NCI-H2227 (cell line): Measurements from ENCODE around the gene FEM1C.

ENCODE experiments used
- DNase-seq: peaks from one replicate; lab custom pipeline; 2025; ENCODE audit not compliant: unreplicated experiment; lab: John Stamatoyannopoulos, UW

FEM1C gene, protein sequence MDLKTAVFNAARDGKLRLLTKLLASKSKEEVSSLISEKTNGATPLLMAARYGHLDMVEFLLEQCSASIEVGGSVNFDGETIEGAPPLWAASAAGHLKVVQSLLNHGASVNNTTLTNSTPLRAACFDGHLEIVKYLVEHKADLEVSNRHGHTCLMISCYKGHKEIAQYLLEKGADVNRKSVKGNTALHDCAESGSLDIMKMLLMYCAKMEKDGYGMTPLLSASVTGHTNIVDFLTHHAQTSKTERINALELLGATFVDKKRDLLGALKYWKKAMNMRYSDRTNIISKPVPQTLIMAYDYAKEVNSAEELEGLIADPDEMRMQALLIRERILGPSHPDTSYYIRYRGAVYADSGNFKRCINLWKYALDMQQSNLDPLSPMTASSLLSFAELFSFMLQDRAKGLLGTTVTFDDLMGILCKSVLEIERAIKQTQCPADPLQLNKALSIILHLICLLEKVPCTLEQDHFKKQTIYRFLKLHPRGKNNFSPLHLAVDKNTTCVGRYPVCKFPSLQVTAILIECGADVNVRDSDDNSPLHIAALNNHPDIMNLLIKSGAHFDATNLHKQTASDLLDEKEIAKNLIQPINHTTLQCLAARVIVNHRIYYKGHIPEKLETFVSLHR

DNA sequence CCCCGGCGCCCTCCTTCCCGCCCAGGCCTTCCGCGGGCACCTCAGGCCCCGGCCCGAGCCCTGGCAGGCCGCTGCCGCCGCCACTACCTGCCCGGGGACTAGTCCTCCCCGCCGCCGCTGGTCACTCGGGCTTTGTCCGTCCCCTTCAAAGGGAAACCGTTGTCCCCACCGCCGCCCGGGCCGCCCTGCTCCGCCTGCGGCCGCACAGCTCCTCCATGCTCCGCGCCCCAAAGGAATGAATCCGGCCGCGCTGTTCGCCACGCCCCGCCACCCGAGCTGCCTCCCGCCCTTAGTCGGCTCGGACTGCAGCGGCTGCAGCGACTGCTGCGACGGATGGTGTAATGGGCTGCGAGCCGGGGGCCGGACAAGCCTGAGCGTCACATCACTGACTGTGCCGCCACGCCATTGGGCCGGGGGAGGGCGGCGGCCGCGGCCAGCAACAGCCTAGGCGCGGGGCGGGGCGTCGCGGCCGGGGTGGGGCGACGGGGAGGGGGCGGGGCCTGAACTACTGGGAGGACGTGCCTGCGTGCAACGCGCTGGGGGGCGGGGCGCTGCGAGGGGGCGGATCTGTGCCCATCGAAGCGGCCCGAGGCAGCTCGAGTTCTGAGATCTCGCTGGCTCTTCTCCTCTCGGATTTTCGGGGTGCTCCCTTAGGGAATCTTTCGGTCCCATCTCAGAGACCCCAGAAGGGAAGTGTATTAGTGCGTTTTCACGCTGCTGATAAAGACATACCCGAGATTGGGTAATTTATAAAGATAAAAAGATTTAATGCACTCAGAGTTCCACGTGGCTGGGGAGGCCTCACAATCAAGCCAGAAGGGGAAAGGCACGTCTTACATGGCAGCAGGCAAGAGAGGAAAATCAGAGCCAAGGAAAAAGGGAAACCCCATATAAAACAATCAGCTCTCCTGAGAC, at the start of gene FEM1C:
Gene FEM1C (minus strand): TSS at position 340 of the 915 bp plus-strand sequence. CDS start 1,282 bp downstream, outside the sequence.
- DNase-seq: peak; percentile 94

DNA sequence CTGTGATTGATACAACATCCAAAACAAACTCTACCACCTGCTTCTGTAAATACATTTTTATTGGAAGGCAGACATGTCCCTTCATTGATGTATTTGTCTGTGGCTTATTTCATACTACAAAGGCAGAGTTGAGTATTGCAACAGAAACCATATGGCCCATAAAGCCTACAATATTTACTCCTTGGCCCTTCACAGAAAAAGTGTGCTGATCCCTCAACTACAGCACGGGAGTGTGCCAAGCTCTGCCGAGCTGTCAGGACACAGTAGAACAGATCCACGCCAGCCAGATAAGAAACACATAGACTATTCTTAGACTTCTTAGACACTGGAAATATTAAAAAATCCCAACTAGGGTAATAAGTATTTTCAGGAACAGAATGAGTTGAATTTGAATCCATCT, 44.5 kb upstream of the FEM1C start:
- no peak for DNase-seq

DNA sequence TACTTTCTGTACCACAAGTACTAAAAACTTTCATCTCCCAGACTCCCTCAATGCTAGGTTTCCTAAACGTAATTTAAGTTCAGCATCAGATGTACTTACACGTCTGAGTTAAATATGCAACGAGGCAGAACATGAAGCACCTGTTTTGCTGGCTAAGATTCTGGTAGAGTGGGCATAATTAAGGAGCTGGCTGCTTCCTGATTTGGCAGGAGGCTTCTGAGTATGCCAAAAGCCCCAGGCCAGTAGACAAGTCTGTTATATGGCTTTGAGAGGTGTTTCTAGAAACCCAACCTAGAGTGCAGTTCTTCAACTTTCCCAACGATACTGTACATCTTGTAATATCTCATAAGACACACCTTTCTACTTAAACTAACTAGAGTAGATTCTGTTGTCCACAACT, 44.1 kb upstream of the FEM1C start:
- no peak for DNase-seq

DNA sequence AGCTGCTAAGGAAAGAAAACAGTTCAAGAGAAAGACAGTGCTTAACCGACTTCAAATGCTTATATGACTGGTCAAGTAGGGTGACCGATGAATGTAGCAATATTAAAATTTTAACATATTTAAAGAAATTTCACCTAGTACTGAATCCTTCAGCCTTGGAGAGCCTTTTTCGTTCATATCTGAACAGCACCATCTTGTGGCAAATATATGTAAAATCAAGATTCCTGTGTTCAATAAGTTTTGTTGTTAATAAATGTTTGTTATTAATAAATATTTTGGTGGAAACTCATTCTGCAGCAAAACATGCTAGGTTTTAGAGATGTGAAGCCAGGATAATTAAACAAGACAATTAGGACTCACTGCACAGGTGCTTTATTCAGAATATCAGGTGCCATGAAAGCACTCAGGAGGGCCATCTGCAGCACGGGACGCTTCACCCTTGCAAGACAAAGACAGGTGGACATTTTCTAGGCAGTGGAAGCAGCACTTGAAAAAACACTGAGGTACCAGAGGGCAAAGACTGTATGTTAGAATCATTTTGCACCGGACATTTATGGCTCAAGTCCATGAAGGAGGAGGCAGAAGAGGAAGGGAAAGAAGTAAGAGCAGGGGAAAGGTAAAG, 42.1 kb upstream of the FEM1C start:
- DNase-seq: peak; percentile 5

DNA sequence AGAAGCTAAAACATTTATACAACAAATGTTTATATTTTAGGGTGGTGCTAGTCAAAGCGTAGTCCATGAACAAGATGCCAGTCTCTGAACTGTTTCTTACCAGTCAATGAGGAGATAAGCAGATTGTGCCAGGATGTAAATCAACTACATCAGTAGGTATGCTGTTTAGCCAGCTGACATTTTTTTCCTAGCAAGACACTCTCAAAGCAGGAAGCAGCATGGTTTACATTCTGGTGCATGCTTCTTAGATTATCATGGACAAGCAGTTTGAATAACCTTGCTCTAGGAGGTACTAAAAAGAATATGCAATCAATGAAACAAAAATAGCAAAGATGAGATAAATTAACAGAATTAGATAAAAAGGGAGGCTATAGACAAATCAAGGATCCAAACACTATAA, 40.7 kb upstream of the FEM1C start:
- no peak for DNase-seq

DNA sequence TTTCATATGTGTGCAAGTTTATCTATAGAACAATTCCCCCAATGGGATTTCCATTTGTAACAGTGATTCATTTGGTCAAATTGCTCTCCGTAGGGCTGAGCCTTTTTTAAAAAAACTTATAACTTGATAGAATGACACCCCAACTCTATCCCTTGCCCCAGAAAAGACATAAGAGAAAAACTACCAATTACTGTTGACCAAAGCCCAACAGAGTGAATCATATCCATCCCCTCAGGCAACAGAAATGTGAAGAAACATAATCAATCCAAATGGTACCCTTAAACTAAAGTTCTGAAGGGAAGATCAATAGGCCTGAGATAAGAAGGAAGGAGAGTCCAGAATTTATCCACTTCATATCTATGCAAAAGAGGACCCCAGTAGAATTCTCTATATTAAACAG, 39.9 kb upstream of the FEM1C start:
- no peak for DNase-seq

DNA sequence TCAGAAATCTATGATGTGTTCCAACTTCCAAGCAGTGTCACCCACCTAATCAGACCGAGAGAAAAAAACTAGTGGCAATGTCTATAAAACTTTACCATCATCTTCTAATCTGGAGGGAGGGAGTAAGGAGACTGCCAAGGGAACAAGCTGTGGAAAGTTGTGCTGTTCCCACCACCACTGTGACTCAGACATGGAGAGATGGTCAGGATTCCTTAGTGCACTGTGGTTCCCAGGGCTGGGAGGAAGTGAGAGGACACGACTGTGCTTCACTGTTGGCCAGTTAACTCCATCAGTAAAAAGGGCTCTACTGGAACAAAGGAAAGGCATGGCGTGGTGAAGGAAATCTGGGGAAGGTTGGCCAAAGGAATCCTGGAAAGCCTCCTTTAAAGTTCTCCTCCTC, 38.9 kb upstream of the FEM1C start:
- no peak for DNase-seq

DNA sequence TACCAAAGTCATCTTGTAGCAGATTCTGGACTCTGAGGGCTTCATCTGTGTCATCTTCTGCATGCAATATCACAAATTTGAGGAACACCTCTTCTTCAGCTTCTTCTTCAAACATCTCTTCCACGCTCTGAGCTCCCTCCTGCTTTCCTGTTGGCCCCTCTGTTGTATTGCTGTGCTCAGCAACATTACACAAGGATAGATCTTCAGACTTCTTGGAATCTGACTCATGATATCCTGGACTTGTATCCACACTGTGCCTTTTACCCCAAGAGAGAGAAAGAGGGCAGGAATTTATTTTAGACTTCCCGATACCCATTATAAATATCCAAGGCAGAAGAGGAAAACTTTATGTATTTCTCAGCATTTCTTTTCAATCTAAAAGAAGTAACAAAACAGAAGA, 36.4 kb upstream of the FEM1C start:
- no peak for DNase-seq

DNA sequence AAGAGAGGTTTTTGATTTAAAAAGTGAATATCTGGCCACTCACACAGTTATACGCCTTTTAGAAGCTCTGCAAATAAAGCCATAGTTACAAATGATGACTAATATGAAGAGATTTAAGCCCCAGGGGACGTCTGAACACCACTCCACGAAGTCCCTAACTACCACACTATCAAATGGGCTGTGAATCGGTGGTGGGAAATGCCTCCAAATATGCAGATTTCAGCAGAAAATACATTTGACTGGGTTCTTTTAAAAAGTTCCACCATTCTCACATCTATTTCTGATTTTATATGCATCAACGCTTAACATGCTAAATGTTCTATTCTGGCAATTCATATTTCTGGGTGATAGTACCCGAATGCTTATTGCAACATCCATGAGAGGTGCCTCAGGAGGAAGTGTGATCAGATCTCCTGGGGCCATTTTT, 35.2 kb upstream of the FEM1C start:
- DNase-seq: no peak

DNA sequence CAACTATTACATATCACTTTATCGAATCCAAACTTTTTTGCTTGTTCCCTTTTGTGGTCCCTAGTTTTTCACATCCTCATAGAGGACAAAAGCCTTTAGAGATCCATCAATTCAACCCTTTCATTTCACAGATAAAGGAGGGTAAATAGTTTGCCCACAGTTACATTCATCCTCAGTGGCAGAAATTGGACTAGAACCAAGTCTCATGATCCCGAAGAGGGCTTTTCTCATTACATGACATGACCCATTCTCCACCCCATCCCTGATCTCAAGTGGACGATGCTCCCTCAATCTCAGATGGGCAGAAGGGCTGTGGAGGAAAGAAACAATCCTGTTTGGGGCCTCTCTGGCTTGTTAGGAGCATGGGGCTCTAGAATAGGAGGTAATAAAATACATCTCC, 34.6 kb upstream of the FEM1C start:
- no peak for DNase-seq

DNA sequence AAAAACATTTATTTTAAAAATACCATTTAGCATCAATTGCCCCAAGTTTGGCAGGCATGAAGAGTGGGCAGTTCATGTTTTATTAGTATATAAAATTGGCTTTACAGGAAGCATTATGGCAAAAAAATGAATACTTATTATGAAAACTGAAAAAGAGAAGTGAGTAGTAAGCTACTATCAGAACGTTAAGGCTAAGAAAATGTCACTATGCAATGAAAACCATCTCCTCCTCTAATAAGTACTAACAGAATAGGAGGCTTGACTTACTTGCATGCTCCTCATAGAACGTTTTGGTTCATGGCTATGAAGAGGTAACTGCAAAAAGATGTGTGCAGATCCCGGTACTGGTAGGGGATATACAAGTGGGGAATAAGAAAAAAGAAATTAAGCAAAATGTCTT, 34.1 kb upstream of the FEM1C start:
- DNase-seq: no peak

DNA sequence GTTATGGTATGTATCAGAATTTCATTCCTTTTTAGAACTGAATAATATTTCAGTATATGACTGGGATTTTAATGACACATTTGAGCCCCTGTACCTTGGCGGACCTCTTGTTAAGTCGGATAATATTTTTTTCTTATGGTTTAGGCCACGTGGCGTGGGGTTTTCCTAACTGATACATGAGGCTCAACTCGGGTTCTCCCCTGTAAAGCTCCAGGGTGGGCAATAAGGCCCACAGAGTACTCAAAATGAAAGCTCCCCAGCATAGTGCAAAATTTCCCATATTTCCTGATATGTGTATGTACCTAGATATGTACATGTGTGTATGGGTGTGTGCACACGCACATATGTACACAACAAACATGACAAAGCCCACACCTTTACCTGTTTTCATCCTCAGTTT, 33.2 kb upstream of the FEM1C start:
- DNase-seq: no peak

DNA sequence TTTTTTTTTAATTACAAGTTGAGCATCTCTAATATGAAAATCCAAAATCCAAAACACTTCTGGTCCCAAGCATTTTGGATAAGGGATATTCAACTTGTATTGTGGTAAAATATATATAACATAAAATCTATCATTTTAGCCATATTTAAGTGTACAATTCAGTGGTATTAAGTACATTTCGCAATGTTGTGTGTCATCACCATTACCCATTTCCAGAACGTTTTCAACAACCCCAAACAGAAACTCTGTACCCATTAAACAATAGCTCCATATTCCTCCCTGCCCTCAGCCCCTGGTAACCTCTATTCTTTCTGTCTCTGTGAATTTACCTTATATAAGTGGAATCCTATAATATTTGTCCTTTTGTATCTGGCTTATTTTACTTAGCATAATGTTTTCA, 32.8 kb upstream of the FEM1C start:
- DNase-seq: no peak

DNA sequence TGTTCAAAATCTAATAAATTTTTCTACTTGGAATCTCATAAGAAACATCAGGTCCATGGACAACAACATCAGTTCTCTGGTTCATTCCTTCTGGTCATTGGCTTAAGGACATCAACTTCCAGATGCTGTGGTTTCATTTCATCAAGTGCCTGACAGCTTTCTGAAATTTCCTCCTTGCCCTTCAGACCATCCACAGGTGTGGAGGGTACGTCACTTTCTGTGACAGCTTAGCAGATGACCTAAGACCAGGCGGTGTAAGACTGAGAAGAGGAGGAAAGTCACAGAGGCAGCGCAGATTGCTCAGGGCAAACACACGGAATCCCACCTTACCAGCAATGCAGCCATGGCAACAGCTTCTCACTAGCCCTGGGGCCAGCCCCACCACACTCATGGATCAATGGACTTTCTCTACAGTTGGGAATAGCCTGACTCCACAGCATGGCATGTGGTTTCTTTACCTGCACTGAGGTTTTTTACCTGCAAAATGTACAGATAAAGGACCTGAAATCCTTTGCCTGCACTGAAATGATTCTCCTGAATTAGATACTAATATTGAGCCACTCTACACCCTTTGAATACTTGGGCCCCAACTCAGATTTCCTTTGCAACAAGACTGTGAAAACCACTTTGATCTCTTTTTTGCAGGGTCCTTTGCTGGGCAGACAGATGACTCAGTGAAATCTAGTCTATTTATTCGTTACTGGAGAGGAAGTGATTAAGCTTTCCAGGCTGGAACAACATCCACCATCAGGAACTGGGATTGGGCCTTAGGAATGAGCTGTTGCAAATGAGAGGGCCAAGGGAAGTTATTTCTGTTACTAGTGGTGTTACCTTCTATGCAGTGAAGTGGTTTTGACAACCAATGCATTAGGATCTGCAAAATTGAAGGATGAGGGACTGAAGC, 30.8 kb upstream of the FEM1C start:
- no peak for DNase-seq

DNA sequence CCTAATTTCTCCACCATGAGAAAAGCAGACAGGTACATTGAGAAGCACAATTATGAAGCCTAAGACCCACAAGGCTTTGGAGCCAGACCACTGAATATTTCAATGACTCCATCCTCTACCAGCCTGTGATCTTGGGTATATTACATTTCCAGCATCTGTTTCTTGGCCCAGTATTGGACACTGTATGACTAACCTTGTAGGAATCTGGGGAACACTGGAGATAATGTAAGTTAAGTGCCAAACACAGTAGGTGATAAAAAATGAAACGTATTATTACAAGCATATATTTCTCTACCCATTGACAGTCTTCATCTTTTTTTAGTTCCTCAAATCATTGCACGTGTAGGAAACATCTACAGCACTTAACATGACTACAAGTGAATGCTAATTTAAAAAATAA, 28.6 kb upstream of the FEM1C start:
- peak; percentile 1 for DNase-seq

DNA sequence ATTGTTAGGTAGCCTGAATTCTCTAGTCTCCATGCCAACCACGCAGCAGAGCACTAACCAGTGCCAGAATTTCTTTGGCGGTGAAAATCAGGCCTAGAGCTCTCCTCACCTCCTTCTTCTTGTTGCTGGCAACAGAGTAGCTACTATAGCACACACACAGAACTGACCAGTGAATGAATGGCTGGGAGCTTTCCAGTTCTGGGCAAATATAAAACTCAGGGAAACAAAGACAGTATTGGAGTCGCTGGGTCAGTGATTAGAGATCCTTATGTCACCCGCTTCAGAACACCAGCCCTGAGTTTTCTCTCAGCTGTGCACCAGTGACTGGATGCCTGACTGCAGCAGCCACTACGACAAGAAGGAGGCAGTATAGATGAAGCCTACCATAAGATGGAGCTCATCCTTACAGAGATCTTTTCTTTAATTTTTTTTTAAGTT, 26.9 kb upstream of the FEM1C start:
- DNase-seq: no peak

DNA sequence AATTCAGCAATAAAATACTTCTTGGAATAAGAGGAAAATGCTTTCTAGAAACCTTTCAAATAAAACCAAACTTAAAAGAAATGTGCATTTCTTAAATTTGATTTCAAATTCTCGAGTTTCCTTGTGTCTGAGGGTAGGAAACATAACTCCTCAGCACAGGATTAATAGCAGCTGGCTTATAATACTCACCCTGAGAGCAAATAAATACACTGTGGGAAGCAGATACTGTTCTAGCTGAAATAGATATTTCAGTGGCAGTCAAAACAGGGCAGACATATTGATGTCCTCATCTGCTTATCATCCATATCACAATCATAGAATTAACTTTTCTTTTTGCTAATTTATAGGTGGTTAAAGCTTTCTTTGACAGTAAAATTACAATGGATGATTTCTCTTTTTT, 24.1 kb upstream of the FEM1C start:
- no peak for DNase-seq

DNA sequence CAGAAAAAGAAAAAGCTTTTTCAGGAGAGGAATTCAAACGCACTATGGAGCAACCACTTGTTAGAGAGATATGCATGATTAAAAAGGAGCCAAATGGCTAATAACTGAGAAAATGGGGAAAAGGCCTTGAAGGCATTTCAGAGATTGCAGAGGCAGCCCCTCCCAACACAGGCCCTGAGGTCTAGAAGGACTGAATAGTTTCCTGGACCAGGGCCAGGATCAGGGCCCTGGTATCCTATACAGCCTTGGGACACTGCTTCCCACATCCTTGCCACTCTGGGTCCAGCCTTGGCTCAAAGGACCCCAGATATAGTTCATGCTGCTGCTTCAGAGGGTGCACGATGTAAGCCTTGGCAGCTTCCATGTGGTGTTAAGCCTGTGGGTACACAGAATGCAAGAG, 20.7 kb upstream of the FEM1C start:
- no peak for DNase-seq

DNA sequence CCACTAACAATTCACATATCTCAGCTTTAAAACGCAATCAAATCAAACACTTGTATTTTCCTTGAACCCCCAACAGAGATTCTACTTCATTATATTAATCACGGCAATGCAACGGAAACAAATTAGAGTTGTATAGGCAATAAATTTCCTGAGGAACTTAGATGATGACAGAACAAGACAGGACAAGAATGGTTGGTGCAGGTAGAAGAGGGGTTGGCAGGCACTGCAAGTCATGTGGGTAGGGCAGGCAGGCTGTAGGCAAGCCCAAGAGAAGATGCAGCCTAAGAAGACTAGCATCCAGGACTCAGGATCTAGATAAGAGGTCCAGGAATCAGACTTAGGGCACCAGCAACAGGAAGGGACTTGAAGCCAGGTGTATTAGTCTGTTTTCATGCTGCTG, 16.6 kb upstream of the FEM1C start:
- no peak for DNase-seq

DNA sequence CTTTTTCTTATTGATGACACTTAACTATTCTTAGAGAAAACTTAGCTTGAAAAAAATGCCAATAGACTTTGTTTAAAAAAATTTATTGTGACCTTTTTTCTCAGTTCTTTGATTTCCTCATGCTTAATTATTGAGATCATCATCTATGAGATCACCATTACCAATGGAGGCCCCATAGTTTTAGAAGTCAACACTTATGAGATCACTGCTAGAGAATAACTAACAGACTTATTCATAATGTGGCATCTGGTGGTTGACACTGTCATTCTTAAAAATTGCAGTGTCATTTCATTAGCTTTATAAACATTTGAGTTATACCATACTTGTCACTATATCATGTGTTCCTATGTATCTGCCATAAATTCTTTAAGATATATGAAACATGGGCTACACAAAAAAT, 14.9 kb upstream of the FEM1C start:
- no peak for DNase-seq
